Measurements from ENCODE around the gene TDRD7.

DNA sequence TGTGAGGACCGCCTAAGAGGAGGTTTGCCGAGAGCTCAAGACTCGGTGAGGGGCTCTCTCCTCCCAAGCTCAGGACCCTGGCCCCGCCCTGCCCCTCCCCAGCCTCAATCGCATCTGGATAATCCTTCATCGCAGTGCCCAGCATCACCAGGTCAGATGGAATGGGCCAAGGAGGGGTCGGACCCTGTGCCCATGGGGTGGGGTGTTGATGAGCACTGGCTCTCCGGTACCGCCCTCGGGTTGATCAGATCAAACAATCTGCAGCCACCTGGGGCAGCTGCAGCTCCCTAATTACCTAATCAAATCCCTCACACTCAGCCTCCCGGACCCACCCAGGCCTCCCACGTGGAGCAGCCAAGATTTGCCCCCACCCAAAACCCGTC is 24.4 kb upstream of the TDRD7 start:
- TF ChIP-seq, protein P1, sequence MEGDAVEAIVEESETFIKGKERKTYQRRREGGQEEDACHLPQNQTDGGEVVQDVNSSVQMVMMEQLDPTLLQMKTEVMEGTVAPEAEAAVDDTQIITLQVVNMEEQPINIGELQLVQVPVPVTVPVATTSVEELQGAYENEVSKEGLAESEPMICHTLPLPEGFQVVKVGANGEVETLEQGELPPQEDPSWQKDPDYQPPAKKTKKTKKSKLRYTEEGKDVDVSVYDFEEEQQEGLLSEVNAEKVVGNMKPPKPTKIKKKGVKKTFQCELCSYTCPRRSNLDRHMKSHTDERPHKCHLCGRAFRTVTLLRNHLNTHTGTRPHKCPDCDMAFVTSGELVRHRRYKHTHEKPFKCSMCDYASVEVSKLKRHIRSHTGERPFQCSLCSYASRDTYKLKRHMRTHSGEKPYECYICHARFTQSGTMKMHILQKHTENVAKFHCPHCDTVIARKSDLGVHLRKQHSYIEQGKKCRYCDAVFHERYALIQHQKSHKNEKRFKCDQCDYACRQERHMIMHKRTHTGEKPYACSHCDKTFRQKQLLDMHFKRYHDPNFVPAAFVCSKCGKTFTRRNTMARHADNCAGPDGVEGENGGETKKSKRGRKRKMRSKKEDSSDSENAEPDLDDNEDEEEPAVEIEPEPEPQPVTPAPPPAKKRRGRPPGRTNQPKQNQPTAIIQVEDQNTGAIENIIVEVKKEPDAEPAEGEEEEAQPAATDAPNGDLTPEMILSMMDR (IDR thresholded peaks at IDR 0.05; ENCODE audit: poor library complexity): no peak
- no peak for TF ChIP-seq EZH2phosphoT487 (IDR thresholded peaks at IDR 0.05; ENCODE audit: low read depth, severe bottlenecking, unreplicated experiment)

Data from hepatocyte (in vitro differentiated cells).